ENCODE data around the gene SLC38A2. TPM values are rescaled to one million over a fixed set of nuclear protein-coding genes. Genes with fewer than 3 reads are reported as not detected.

Gene SLC38A2
- total and polyA plus RNA-seq, 2 of the 4 experiments (the other 2 are of a cell fraction): 313 to 881 TPM

GRCh38 chr12:46380881-46381280 is 8.3 kb upstream of the SLC38A2 start:
- no peak overlapping the region for H2AFZ ChIP-seq (replicated peaks; ENCODE audit: low read length, poor library complexity)
- intact Hi-C loops (cut with micrococcal nuclease) (no loop called here), dilution Hi-C loops (cut with HindIII; ENCODE audit: low sequenced_read_pairs, unreplicated experiment) (no loop called here), in situ Hi-C loops (cut with MboI; ENCODE audit: low sequenced_read_pairs) (loop anchor here (10.0 kb wide), 1 partner anchor 114 kb away; no protein-coding TSS in a partner anchor)
- H3K56ac ChIP-seq (ENCODE audit: extremely low read depth, insufficient read depth, low read length): no peak overlapping the region
- no peak overlapping the region for H2AK9ac ChIP-seq (replicated peaks; ENCODE audit: low read depth, low read length, poor library complexity)
- H3K4me3 ChIP-seq (ENCODE audit: insufficient read depth, low read depth, low read length): no peak overlapping the region
- no peak overlapping the region for H3K9ac ChIP-seq (ENCODE audit: low read depth, low read length)
- H4K91ac ChIP-seq (ENCODE audit: insufficient read depth, low read depth, low read length): peak overlapping the region; percentile 36; the same call in 1 of the 2 replicates
- H3K9me3 ChIP-seq (ENCODE audit: control insufficient read depth, insufficient read depth, low read length): no peaks in the 10 kb centered on the region
- no peak overlapping the region for H2BK15ac ChIP-seq (ENCODE audit: low read depth, low read length)
- no peak overlapping the region for H3K4me2 ChIP-seq (ENCODE audit: low read depth, low read length)
- no peaks in the 10 kb centered on the region for H4K20me1 ChIP-seq (ENCODE audit: insufficient read depth, low read length)
- peaks cover 9% of the 10 kb centered on the region for H3K4me1 ChIP-seq (ENCODE audit: control insufficient read depth, insufficient read depth, low read length)
- TF ChIP-seq RCOR1 (IDR thresholded peaks at IDR 0.05; ENCODE audit: insufficient replicate concordance, low read length) (no peak), POLR2A (IDR thresholded peaks at IDR 0.05; ENCODE audit: low read depth, low read length) (no peak), BHLHE40 (IDR thresholded peaks at IDR 0.05; ENCODE audit: low read depth, low read length) (no peak), NFE2L2 (IDR thresholded peaks at IDR 0.05; ENCODE audit: low read depth, low read length) (no peak)
- TF ChIP-seq, protein P1, sequence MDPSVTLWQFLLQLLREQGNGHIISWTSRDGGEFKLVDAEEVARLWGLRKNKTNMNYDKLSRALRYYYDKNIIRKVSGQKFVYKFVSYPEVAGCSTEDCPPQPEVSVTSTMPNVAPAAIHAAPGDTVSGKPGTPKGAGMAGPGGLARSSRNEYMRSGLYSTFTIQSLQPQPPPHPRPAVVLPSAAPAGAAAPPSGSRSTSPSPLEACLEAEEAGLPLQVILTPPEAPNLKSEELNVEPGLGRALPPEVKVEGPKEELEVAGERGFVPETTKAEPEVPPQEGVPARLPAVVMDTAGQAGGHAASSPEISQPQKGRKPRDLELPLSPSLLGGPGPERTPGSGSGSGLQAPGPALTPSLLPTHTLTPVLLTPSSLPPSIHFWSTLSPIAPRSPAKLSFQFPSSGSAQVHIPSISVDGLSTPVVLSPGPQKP (IDR thresholded peaks at IDR 0.05; ENCODE audit: borderline replicate concordance, low read depth, low read length): no peak
- H3K9me1 ChIP-seq (ENCODE audit: insufficient read depth, low read length): peaks cover 11% of the 10 kb centered on the region
- H3K27ac ChIP-seq (ENCODE audit: insufficient read depth, low read length): no peak overlapping the region
- no peak overlapping the region for H4K5ac ChIP-seq (ENCODE audit: low read depth, low read length)
- no peak for ATAC-seq (ENCODE audit: low read depth)
- no TSS peak for BruUV-seq (replicated peaks)
- peak overlapping the region; percentile 54 for H2AK5ac ChIP-seq (ENCODE audit: low read depth, low read length)
- H2BK120ac ChIP-seq (ENCODE audit: low read depth, low read length): no peak overlapping the region; the same call in 1 of the 2 replicates
- H3K4ac ChIP-seq (ENCODE audit: low read depth, low read length): 0 out of 2 replicates have a peak overlapping the region, but pooled peaks have one; percentile 5
- H3K36me3 ChIP-seq (ENCODE audit: control insufficient read depth, insufficient read depth, low read length): no peaks in the 10 kb centered on the region
- no CpG with 5 or more reads among the region's 1 CpG for WGBS, 2 experiments (ENCODE audit: extremely low coverage in 2 of 2, insufficient read length in 1 of 2)
- POLR2A ChIA-PET (ENCODE audit: unreplicated experiment): no interaction called here
- H2BK20ac ChIP-seq (ENCODE audit: low read depth, low read length): peak overlapping the region; percentile 16; the same call in 1 of the 2 replicates
- H4K8ac ChIP-seq (ENCODE audit: low read depth in 2 of 2, low read length in 2 of 2): no peak overlapping the region
- no peaks in the 10 kb centered on the region for H3K27me3 ChIP-seq (ENCODE audit: control insufficient read depth, insufficient read depth, low read length)
- no peak overlapping the region; the same call in 1 of the 2 replicates for H3K14ac ChIP-seq (replicated peaks; ENCODE audit: low read depth, low read length)
- DNase-seq: no peak
- peaks cover 20 to 53% of the 10 kb centered on the region in 2 experiments for H3K79me1 ChIP-seq (ENCODE audit: low read depth in 1 of 2, low read length in 2 of 2)
- no peak overlapping the region for H3K23ac ChIP-seq (ENCODE audit: low read depth, low read length)
- H2BK5ac ChIP-seq (ENCODE audit: low read depth, low read length, poor library complexity, severe bottlenecking): no peak overlapping the region
- no peak overlapping the region for H3K18ac ChIP-seq (ENCODE audit: low read depth, low read length)
- CTCF ChIA-PET: interaction anchor here (0.7 kb wide), 1 partner anchor 398 kb away, joined by 3 read pairs; no protein-coding TSS in a partner anchor

Measured in IMR-90 (cell line).